LHCN-M2 (cell line): ENCODE measurements around the gene TIAM2. TPM values are rescaled to one million over a fixed set of nuclear protein-coding genes. Genes with fewer than 3 reads are reported as not detected.
"Not testable (repeated sequence)": the region's sequence is repeated elsewhere in the genome, so short reads cannot be mapped to it uniquely, and the experiment has no call there.

Experiments
- DNase-seq: peaks from one replicate; pipeline ENCODE4 v3.0.0-alpha.2; 2012; ENCODE audit warnings: low read depth
- total RNA-seq: library from RNA; depleted of rRNA; stranded (reverse); fragments of >200 nt; gene quantifications from 2 replicates; pipeline ENCODE4 v1.2.3, GENCODE V29; 2014

The TIAM2 gene
- total RNA-seq, 1 experiment from 2014 or later: 11.9 TPM

DNA sequence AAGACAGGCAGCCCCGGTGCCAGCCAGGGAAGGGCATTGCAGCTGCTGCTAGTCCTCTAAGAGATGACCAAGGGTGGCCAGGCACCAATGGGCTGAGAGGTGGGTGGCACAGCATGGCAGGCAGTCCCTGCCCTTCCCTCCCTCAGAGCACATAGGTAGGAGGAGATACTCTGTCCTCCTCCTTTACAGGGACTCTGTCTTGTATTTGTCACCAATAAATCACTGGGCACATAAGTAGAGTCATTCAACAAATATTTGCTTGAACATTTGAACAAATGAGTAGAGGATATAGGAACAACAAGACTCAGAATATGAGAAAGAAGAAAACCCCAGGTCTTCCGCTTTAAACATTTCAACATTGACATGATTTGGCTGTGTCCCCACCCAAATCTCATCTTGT lies 199.3 kb downstream of the TIAM2 start:
- DNase-seq: no peak

DNA sequence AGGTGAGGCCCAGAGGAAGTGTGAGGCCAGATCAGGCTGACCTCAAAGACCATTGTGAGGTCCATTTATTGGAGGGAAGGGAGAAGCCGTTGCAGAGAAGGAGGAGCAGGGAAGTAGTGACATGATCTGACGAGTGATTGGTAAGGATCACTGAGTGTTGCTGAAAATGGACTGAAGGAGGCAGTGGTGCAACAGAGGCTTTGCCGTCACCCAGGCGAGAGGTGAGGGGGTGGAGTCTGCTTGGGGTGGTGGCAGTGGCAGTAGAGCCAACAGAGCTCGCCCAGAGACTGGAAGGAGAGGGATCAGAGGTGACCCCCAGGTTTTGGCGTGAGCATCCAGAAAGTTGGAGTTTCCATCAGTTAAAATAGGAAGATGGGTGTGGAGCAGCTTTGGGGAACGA lies 200.8 kb downstream of the TIAM2 start:
- DNase-seq: no peak

DNA sequence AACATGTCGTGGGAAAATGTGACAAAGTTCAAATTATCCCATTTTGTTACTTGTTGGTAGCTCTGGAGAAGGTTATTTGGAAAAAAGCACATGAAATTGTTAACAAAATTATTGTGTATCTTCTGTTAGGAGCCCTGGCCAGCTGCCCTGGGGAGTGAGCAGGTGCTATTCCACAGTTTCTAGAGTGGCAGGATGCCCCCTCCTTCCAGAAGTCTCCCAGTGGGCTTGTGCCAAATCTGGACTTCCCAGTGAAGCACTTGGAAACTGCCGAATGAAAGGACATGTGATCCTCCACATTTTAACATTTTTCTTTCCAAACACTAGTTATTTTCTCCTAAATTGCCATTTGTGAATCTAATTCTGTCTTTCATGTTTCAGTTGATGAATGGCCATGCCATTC lies 201.8 kb downstream of the TIAM2 start:
- DNase-seq: no peak

DNA sequence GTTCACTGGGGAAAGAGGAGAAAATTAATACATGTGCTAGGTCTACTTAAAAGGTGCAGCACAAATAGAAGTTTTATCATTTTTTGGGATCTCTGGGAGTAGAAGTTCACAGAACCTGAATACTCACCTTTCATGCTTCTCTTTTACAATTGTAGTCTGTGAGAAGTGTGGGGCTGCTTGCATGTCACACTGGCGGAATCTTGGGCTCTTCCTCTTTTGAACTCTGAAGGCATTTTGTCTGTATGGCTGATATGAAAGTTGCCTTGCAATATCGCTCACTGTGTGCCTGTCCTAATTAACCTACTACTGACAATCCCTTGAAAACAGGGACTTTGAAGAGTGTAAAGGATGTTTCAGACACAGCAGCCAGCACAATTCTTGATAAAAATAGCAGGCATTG lies 202.8 kb downstream of the TIAM2 start:
- no peak for DNase-seq

DNA sequence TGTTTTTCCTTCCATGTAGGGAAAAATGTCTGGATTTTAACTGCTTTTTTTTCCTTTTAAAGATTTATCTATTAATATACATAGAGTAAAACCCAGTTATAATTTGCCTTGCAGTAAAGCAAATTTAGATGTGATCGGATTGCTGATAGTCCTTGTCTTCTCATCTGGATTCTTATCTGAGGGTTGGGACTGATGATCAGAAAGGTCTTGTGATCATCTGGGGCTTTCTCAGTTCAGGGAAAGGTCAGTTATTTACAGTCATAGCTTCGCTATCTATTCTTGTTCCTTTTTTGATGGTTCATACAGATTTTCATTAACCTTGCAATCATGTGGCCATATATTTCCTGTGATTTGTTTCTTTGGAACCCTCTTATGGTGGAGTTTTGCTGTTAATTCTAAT lies 204.9 kb downstream of the TIAM2 start:
- DNase-seq: no peak

DNA sequence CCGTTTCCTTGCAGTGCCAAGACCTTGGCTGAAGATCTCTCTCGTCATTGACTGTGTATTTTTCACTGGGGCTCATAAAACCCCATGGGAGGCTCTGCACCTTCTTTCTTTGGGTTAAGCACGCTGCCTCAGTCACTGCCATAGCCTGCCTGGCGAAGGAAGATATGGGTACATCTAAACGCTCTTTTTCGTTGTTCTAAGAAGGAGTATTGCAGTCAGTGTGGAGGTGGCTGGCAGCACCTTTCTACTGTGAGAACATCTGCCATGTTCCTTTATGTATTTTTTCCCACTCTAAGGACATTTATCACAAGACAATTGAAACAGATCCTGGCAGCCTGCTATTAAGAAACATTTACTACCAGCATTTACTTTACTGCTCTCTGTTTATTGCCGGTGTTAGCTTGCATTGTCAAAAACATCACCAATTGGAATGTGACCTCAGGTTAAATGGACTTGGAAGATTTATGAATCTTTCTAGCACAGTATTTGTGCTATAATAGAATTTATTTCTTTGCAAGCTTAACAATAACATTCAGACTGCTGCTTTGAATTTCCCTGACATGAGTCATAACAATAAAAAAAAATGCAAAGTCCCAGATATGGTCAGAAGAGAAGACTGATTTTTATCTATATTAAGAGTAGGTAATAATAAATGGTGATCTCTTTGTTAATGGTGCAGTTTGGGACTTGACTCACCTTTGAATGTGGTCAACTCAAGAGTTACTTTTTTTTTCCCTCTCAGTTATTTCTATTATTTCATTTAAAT lies 206.5 kb downstream of the TIAM2 start:
- DNase-seq: peak; percentile 80

DNA sequence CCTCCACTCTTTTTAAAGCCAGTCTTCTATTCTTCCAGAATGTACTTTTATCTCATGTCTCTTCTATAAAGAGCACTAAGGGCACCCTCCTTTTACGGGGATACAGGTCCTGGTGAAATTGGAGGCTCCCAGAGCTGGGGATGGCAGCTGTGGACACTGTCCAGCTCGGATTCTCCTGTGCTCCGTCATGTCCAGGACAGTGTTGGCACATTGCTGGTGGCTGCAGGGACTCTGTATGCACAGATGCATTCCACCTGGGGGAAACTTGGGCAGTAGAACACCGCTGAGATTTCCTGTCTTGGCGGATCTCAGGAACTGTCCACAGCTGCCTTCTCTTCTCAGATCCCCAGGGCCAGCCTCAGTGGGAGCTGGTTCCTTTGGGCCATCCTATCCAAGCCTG lies 212.1 kb downstream of the TIAM2 start:
- no peak for DNase-seq

DNA sequence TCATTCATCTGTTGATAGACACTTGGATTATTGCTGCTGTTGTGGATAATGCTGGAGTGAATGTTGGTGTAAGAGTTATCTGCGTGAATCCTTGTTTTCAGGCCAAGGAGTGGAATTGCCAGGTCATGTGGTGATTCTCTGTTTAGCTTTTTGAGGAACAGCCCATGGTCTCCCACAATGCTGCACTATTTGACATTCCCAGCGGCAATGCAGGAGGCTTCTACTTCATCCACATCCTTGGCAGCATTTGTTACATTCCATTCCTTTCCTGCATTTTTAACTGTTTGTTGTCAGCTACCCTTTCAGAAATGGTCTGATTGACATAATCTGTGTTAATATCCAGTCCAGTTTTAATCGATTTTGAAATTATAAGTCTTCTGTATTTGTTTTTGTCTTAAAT lies 217.0 kb downstream of the TIAM2 start:
- DNase-seq: no peak

DNA sequence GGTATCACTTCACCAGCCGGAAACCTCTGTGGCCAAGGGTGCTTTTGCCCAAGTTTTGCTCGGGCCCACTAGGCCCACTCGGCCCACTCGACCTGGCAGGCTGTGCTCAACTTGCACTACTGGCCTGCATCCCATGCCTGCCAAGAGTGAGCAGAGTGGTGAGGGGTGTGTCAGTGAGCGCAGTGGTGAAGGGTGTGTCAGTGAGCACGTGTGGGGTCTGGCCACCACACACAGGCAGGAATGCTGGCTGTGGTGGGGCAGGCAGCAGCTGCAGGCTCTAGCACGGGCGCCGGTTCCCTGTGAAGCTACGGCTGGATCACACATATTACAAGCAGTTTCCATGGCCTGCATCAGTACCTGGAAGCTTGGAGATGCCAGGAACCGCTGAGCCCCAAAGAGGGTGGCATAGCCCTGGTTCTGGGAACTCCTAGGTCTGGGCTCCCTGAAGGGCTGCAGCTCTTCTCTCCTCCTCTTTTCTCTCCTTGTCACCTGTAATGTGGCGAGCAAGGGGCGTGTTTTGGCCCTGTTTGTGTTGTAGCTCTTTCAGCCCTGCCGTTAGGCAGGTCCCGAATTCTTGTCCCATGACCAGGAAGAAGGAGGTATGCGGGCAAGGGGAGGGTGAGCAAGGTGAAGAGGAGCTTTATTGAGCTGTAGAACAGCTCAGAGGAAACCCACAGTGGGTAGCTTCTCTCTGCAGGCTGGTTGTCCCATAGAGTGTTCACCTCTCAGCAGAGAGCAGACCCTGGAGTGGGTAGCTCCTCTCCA lies 217.7 kb downstream of the TIAM2 start:
- peak; percentile 84 for DNase-seq

DNA sequence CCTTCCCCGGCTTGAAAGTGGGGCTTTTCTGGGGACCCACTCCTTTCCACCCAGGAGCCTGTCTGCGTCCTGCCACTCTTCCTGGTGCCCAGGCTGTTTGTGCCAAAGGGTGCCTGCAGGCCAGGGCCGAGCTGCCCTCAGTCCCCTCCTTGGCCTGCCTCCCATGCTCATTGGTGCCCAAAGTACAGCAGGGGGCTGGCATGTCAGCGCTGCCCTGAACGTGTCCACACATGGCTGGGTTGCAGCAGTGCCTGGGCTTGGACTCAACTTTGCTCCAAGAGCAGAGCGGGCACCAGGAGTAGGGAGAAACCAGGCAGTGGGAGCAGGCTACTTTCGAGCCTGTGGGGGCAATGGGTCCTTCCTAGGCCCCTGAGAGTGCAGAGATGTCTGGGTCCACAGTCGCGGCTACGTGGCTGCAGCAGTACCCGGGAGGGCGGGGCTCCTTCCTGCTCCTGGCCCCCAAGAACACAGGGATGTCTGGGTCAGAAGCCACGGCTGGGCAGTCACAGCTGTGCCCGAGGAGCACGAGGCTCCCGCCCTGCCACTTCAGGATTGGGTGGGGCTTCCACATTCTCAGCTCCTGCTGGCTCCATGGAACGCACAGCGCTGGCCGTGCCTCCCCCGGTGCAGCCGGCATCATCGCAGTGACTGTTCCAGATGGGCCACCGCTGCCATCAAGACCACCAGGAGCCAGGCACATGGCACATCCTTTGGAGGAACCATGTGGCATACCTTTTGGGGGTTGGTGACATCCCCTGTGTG lies 218.7 kb downstream of the TIAM2 start:
- DNase-seq: no peak

DNA sequence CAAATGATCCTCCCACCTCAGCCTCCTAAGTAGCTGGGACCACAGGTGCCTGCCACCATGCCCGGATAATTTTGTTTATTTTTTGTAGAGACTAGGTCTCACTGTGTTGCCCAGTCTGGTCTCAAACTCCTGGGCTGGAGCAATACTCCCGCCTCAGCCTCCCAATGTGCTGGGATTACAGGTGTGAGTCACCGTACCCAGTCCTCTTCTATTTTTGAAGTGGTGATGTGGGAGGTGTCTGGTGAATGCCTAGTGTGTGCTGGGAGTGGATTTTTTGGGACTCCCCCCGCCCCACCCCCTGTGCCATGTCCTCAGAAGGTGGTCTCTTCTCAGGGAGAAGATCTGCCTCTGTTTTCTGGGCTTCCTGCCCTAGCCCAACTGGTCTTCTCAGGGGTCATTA lies 220.8 kb downstream of the TIAM2 start:
- DNase-seq: no peak

DNA sequence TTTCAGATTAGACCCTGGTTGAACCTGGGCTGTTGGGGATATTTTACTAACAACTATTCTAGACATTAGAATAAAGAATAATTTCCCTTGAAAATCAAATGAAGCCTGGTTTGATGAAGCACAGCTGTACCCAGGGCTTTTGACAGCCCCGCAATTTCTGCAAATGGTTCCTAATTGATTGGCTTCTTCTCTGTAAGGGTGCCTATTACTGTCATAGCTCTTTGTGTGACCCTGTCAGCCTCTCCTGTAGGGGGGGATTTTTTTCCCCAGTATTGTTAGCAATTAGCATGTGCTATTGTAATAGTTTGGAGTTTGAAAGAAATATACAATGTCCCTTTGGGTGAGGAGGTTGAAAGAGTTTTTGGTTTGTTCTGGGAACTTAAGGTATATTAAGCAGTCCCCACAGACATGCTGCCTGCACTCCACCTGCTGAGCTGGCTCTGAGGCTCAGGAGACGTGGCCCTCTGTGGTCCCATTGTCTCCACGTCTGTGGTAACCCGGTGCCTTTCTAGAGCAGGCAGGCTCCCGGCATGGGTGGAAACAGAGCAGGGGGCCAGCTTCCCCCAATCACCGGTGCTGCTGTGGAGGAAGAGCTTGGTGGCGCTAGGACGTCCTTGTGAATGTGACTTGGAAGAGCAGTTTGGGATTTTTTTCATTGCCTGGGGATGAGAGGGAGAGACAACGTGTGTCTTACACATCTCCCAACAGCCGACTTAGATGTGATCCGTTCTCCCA lies 221.4 kb downstream of the TIAM2 start:
- DNase-seq: no peak

DNA sequence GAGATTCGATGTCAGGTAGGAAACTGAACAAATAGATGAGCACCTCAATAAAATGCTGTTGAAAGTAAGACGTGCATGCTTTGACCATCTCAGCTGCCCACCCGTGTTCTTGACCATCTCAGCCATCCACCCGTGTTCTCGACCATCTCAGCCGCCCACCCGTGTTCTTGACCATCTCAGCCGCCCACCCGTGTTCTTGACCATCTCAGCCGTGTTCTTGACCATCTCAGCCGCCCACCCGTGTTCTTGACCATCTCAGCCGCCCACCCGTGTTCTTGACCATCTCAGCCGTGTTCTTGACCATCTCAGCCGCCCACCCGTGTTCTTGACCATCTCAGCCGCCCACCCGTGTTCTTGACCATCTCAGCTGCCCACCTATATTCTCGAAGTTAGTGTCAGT lies 223.6 kb downstream of the TIAM2 start:
- DNase-seq: not testable (repeated sequence)

DNA sequence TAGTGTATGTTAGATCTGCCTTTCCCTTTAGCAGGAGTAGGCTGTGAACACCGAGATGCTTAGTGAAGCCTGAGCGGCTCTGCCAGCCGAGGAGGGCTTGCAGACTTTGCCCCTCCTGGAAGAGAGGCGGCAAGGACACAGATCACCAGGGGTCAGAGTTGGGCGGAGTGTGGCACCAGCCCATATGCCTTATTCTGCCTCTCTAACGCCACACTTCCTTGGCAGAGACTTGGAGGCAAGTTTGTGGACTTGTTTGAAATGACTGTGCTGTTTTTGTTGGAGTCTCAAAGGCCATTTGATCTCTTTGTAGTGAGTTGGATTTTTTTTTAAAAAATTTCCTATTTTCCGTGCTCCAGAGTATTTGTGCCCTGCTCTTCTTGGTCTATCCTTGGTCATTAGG lies 224.2 kb downstream of the TIAM2 start:
- DNase-seq: no peak

DNA sequence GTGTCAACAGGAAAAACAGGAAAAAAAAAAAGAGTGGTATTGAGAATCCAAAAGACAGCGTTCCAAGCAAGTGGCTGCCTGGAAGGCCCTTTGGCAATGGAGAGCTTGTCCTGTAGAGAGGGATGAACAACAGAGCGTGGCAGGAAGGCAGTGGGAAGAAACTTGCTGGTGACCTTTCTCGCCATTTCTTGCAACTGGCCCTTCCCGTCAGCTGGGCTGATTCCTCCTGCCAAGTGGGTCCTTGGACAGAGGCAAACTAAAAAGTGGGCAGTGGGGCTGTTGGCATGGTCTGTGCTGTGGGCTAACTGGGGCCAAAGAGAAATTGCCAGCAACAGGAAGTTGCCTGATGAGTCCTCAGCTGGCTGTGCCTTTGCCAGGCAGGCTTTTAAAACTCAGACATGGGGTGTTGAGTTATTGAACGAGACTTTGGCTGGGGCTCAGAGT lies 224.8 kb downstream of the TIAM2 start:
- no peak for DNase-seq

DNA sequence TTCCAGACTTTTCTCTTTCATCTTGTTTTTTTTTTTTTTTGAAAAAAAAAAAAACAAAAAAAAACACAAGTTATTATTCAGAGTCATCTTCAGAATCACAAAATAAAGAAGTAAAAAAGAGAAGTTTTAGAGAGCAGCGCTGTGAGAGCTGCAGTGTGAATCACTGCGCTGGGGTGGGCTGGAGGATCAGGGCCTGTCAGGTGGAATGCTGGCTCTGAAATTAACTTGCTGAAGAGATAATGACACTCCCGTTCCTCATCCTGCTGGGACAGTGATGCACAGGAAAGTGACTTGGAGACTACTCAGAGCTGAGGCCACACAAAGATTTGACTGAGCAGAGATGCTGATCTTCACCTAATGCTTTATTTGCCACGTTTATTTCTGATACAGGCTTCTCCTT lies 226.0 kb downstream of the TIAM2 start:
- DNase-seq: no peak

DNA sequence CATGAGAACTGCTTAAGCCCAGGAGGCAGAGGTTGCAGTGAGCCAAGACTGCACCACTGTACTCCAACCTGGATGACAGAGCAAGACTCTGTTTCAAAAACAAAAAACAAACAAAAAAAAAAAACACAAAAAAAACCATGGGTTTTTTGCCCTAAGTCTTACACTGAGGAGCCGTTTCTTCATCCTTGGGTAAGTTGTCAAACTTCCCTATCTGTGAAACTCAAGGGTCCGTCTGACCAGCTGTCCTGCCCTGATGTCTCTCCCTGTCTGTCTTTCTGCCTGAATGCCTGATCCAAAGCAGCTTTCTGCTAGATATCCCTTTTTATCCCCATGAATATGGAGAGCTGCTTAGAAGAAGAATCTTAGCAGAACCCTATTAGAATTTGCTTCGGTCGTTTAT lies 227.4 kb downstream of the TIAM2 start:
- DNase-seq: no peak

DNA sequence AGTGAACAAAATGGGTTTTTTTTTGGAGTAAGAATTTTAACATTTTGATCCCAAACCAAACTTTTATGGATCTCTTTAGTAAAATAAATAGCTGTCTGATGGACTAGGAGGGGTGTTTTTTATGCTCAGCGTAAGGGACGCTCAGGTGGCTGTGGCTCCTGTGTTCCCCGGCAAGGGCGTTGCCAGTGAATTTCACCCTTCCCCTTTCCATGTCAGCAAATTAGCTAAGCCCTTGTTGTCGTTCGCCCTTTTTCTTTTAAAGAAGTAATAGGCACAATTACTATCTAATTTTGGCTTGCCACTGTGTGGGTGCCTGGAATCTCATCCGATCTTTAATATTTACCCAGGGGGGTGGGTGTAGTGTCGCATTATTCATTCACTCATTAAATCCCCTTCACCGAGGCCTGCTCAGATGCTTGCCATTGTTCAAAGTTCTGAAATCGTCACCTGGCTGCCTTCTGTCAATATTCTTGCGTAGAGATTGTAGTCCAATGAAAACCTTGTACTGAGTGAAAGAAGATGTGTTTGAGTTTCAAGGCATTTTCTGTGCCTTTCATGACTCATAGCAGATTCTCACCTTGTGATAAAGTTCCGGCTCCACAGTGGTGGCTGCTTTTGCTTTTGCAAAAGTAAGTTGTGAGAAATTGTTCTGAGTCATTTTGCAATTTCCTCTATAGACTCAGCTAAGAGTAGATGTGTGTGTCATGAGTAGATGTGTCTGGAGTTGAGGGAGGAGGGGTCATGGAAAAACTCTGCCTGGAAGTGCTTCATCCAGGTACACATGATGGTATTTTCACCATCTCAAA lies 228.7 kb downstream of the TIAM2 start:
- peak; percentile 74 for DNase-seq

DNA sequence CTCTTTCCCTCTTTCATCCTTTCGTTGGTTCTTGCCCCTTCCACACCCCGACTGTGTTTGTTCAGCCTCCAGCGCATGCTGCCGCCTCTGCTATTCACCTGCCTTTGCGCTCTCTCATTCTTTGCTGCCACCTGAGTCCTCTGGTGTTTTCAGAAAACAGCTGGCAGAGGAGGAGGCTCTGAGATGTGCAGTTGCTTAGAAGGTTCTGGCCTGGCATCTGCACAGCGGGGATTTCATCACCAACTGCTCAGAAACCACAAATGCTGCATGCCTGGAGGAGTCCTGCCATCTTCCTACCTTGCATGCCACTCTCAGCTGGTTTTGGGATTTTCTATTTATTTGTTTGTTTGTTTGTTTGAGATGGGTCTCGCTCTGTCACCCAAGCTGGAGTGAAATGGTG lies 229.5 kb downstream of the TIAM2 start:
- peak; percentile 36 for DNase-seq

DNA sequence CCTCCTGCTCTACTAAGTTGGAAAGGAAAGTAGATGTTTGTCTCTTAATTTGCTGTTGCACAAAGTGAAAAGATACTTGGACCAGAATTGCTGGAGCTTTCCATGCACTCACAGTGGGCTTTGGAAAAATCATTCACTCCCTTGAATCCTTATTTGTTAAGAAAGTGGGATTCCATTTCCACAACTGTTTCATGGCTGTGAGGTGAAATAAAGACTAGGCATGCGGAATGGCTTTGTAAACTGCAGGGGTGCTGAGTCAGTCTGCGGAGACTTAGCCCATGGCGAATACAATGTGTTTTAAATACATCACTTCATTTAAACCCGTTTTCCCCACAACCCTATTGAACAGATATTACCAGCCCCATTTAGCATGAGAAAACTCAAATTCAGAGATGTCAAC lies 231.9 kb downstream of the TIAM2 start:
- DNase-seq: no peak
